ENCODE results near the gene S100A16. TPM values are rescaled to one million over a fixed set of nuclear protein-coding genes. Genes with fewer than 3 reads are reported as not detected.
"Not testable (repeated sequence)": the region's sequence is repeated elsewhere in the genome, so short reads cannot be mapped to it uniquely, and the experiment has no call there.

The S100A16 gene
- polyA plus RNA-seq, 1 donor, result 87.2 TPM

- not testable (repeated sequence) for DNase-seq
These were observed 24.9 kb downstream of the S100A16 start for GRCh38 chr1:153588033-153588432.

- no peak for DNase-seq
These were observed 25.6 kb downstream of the S100A16 start for GRCh38 chr1:153587314-153587713.

GRCh38 chr1:153586347-153586746 is 26.6 kb downstream of the S100A16 start:
- DNase-seq, result no peak

- no peak for DNase-seq
These were observed 27.9 kb downstream of the S100A16 start for GRCh38 chr1:153585006-153585405.

GRCh38 chr1:153583976-153584375 is 29.0 kb downstream of the S100A16 start:
- no peak for DNase-seq

- not testable (repeated sequence) for DNase-seq
These were observed 29.4 kb downstream of the S100A16 start for GRCh38 chr1:153583514-153583913.

- not testable (repeated sequence) for DNase-seq
These were observed 30.1 kb downstream of the S100A16 start for GRCh38 chr1:153582836-153583235.

- DNase-seq, result no peak
These were observed 34.0 kb downstream of the S100A16 start for GRCh38 chr1:153578936-153579335.

- DNase-seq, result no peak
These were observed 34.4 kb downstream of the S100A16 start for GRCh38 chr1:153578490-153578889.

- DNase-seq, result no peak
These were observed 35.3 kb downstream of the S100A16 start for GRCh38 chr1:153577624-153578051.

GRCh38 chr1:153577138-153577537 is 35.8 kb downstream of the S100A16 start:
- no peak for DNase-seq

GRCh38 chr1:153575497-153575896 is 37.4 kb downstream of the S100A16 start:
- not testable (repeated sequence) for DNase-seq

- not testable (repeated sequence) for DNase-seq
These were observed 37.9 kb downstream of the S100A16 start for GRCh38 chr1:153575081-153575491.

GRCh38 chr1:153573351-153573750 is 39.6 kb downstream of the S100A16 start:
- no peak for DNase-seq

GRCh38 chr1:153572569-153573015 is 40.3 kb downstream of the S100A16 start:
- peak; percentile 71 for DNase-seq

- no peak for DNase-seq
These were observed 41.2 kb downstream of the S100A16 start for GRCh38 chr1:153571706-153572105.

- DNase-seq, result no peak
These were observed 42.1 kb downstream of the S100A16 start for GRCh38 chr1:153570874-153571273.

GRCh38 chr1:153569465-153569864 is 43.5 kb downstream of the S100A16 start:
- DNase-seq, result no peak

GRCh38 chr1:153568367-153569099 is 44.4 kb downstream of the S100A16 start:
- peak; percentile 88 for DNase-seq

GRCh38 chr1:153567621-153568366 is 45.1 kb downstream of the S100A16 start:
- DNase-seq, result no peak

GRCh38 chr1:153566414-153567371 is 46.2 kb downstream of the S100A16 start:
- no peak for DNase-seq
